GM21423 (cell line): ENCODE measurements around the gene EVC.

Experiments used
- ATAC-seq: cut with Tn5 transposase; IDR thresholded peaks from one replicate; pipeline ENCODE4 v1.9.1; 2021; ENCODE audit warnings: mild to moderate bottlenecking, moderate library complexity; ENCODE audit not compliant: unreplicated experiment

The EVC gene

GRCh38 chr4:5783486-5783885 lies 72.5 kb downstream of the EVC start:
- no peak for ATAC-seq

GRCh38 chr4:5784021-5784420 lies 73.0 kb downstream of the EVC start:
- no peak for ATAC-seq

- ATAC-seq = no peak
Measured at GRCh38 chr4:5784960-5785611, 74.1 kb downstream of the EVC start.

GRCh38 chr4:5785806-5786680 lies 75.0 kb downstream of the EVC start:
- no peak for ATAC-seq

GRCh38 chr4:5787311-5787710 lies 76.3 kb downstream of the EVC start:
- ATAC-seq = no peak

- ATAC-seq = no peak
Measured at GRCh38 chr4:5788144-5788543, 77.1 kb downstream of the EVC start.

- ATAC-seq = no peak
Measured at GRCh38 chr4:5789141-5789540, 78.1 kb downstream of the EVC start.

GRCh38 chr4:5790546-5790857 lies 79.5 kb downstream of the EVC start:
- ATAC-seq = no peak

GRCh38 chr4:5791654-5792053 lies 80.7 kb downstream of the EVC start:
- ATAC-seq = no peak

- no peak for ATAC-seq
Measured at GRCh38 chr4:5793514-5793913, 82.5 kb downstream of the EVC start.

- ATAC-seq = no peak
Measured at GRCh38 chr4:5795580-5795979, 84.6 kb downstream of the EVC start.

- ATAC-seq = no peak
Measured at GRCh38 chr4:5796976-5797375, 86.0 kb downstream of the EVC start.

GRCh38 chr4:5797866-5798265 lies 86.9 kb downstream of the EVC start:
- no peak for ATAC-seq

- no peak for ATAC-seq
Measured at GRCh38 chr4:5798462-5798861, 87.5 kb downstream of the EVC start.

GRCh38 chr4:5798946-5799345 lies 87.9 kb downstream of the EVC start:
- no peak for ATAC-seq

- ATAC-seq = no peak
Measured at GRCh38 chr4:5799406-5799805, 88.4 kb downstream of the EVC start.

- ATAC-seq = no peak
Measured at GRCh38 chr4:5800496-5800895, 89.5 kb downstream of the EVC start.

GRCh38 chr4:5801696-5802095 lies 90.7 kb downstream of the EVC start:
- no peak for ATAC-seq

- no peak for ATAC-seq
Measured at GRCh38 chr4:5802565-5802964, 91.6 kb downstream of the EVC start.

- no peak for ATAC-seq
Measured at GRCh38 chr4:5804656-5805055, 93.7 kb downstream of the EVC start.

- ATAC-seq = no peak
Measured at GRCh38 chr4:5805270-5805669, 94.3 kb downstream of the EVC start.

GRCh38 chr4:5808081-5808741 lies 97.2 kb downstream of the EVC start:
- ATAC-seq = no peak
